AG09319 (cell line): ENCODE data around the gene DACH2.
A peak's percentile ranks its signal among the peaks of the same experiment; 100 is the strongest.

ENCODE experiments used
- DNase-seq: peaks from one replicate; pipeline ENCODE4 v3.0.0-alpha.2; 2010; ENCODE audit warnings: low read depth; ENCODE audit errors: extremely low read depth
- CTCF ChIP-seq: IDR thresholded peaks from 2 replicates; pipeline ENCODE4 v1.5.1; 2011; ENCODE audit warnings: low read depth, mild to moderate bottlenecking, inconsistent platforms, low read length, moderate library complexity

Gene DACH2

DNA sequence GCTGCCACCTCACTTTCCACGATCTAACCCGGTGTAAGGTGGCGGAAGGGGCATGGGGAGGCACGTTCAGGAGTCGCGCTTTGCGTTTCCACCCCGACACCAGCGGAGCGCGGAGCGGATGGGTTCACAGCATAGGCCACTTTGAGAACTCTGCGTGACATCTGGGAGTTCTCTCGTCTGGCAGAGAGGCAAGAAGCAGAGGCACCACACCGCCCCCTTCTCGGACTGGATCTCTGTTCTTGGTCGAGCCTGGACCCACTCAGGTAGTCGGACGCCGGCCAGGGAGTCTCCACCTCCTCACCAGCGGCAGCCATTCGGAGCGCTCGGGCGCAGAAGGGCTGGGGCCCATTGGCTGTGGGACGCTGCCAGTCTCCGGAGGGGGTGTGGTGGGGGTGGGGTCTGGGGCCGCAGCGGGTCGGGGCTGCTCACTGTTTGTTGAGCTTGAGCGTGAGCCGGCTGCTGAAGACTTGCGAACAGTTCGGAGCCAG, at the start of gene DACH2:
TSS of gene DACH2 (plus strand) at position 428 of the 488 bp plus-strand sequence.
- no peak for DNase-seq
- no peak for TF ChIP-seq CTCF

GRCh38 chrX:86102341-86102740, 45.9 kb upstream of the DACH2 start:
- no peak for TF ChIP-seq CTCF
- DNase-seq = no peak

- DNase-seq = no peak
- TF ChIP-seq CTCF = no peak
Observed at GRCh38 chrX:86103061-86103460, 45.2 kb upstream of the DACH2 start.

- DNase-seq = no peak
- TF ChIP-seq CTCF = no peak
Observed at GRCh38 chrX:86104526-86104925, 43.7 kb upstream of the DACH2 start.

DNA sequence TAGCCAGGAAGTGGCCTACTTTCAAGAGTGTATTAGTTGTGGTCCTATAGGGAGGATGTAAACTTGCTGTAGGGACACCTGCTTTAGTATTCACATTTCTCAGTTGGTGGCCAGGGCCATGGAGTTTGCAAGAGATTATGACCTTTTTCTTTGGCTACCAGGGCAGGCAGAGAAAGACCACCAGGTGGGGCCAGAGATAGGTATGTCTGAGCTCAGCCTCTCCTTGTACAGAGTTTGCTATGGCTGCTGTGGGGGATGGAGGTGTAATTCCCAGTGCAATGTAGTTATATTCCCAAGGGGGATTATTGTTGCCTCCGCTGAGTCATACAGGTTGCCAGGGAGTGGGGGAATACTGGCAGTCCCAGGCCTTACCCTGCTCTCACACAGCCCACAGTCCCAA, 26.3 kb upstream of the DACH2 start:
- DNase-seq = no peak

GRCh38 chrX:86133761-86134160, 14.5 kb upstream of the DACH2 start:
- no peak for DNase-seq
- TF ChIP-seq CTCF = peak; percentile 60

More for the DNA sequence above, 26.3 kb upstream of the DACH2 start:
- TF ChIP-seq CTCF = no peak

DNA sequence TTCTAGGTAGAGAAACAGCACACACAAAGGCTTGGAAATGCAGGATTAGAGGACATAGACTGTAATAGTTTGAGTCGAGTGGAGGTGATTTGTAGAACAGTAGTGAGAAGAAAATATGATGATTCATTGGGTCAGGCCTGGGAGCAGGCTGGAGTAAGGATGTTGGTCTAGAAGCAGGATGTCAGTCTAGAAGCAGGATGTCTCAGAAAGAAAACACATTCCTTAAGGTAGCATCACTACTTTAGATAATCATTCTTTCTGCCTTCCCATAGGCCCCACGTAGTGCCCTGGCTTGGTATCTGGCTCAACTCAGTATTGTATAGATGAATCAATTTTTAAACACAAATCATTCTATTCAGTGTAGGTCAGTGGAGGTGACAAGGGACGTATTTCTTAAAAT, 11.2 kb upstream of the DACH2 start:
- no peak for DNase-seq
- TF ChIP-seq CTCF = no peak
